Activated CD8-positive, alpha-beta memory T cell treated with anti-CD3 and anti-CD28 coated beads, Interleukin-2, amount 50 U/mL, for 1 hour (primary cell): ENCODE measurements around the gene PLEKHA6.

Source experiments
- DNase-seq: peaks from one replicate; pipeline ENCODE4 v3.0.0-alpha.2; 2020; ENCODE audit errors: extremely low read depth

Gene PLEKHA6

GRCh38 chr1:204190212-204191211, 169.2 kb downstream of the PLEKHA6 start:
- DNase-seq = no peak

GRCh38 chr1:204188959-204189639, 170.6 kb downstream of the PLEKHA6 start:
- DNase-seq = no peak

- no peak for DNase-seq
These were observed 173.1 kb downstream of the PLEKHA6 start for GRCh38 chr1:204186597-204186996.

- no peak for DNase-seq
These were observed 178.6 kb downstream of the PLEKHA6 start for GRCh38 chr1:204181116-204181515.

GRCh38 chr1:204180133-204180532, 179.6 kb downstream of the PLEKHA6 start:
- DNase-seq = no peak

GRCh38 chr1:204178487-204179281, 181.0 kb downstream of the PLEKHA6 start:
- no peak for DNase-seq

GRCh38 chr1:204177133-204177532, 182.6 kb downstream of the PLEKHA6 start:
- DNase-seq = no peak

- DNase-seq = no peak
These were observed 183.7 kb downstream of the PLEKHA6 start for GRCh38 chr1:204176049-204176448.

- DNase-seq = no peak
These were observed 184.8 kb downstream of the PLEKHA6 start for GRCh38 chr1:204174958-204175357.

- DNase-seq = no peak
These were observed 187.2 kb downstream of the PLEKHA6 start for GRCh38 chr1:204172404-204173029.

GRCh38 chr1:204171751-204172178, 188.0 kb downstream of the PLEKHA6 start:
- no peak for DNase-seq

GRCh38 chr1:204170494-204171155, 189.1 kb downstream of the PLEKHA6 start:
- no peak for DNase-seq

- DNase-seq = no peak
These were observed 189.9 kb downstream of the PLEKHA6 start for GRCh38 chr1:204169858-204170257.
